K562 (cell line): ENCODE results near the gene ARHGAP26. TPM values are rescaled to one million over a fixed set of nuclear protein-coding genes. Genes with fewer than 3 reads are reported as not detected.

ENCODE experiments used
- ATAC-seq: fragments of 200-7000 bp; cut with Tn5 transposase; 3 replicates; pipeline ENCODE4 v1.9.1; 2020; ENCODE audit warnings: moderate library complexity
- BruUV-seq: library from RNA; stranded (reverse); fragments of 400-500 nt; replicated peaks from 2 replicates; lab custom pipeline; 2021; lab: Mats Ljungman, UMichigan
- CTCF ChIA-PET: fragments of 300-600 bp; formaldehyde crosslinking; extraction: SDS; loops from one replicate; lab custom pipeline; 2021; ENCODE audit warnings: low intra/inter-chr PET ratio; lab: Yijun Ruan, JAX
- POLR2A ChIA-PET: fragments of 300-600, 350-650 bp; sonication (Branson Sonifier 250); formaldehyde crosslinking; extraction: SDS; loops from one replicate; lab custom pipeline; 2021; ENCODE audit warnings: antibody characterized with exemption, inconsistent platforms; lab: Yijun Ruan, JAX
- DNase-seq, 4 experiments: peaks; one replicate each; pipeline versions ENCODE4 v3.0.0 to v3.0.0-alpha.2; 2011 to 2018; ENCODE audit warnings: low spot score in 3 of 4, mixed read lengths in 3 of 4; ENCODE audit errors: extremely low read depth in 1 of 4
- FAIRE-seq: peaks from 2 replicates; lab custom pipeline; 2011; peaks lifted over from hg19 to GRCh38; lab: Jason Lieb, UNC
- H2AFZ ChIP-seq: 2 replicates; pipeline ENCODE4 v1.6.0; 2011; ENCODE audit warnings: low read depth, low read length, control low read depth, inconsistent platforms
- H3K27ac ChIP-seq: fragments of 200-600 bp; 3 replicates; pipeline ENCODE4 v1.8.0; 2011; ENCODE audit warnings: low read depth, mild to moderate bottlenecking, control low read depth, inconsistent platforms, low read length, moderate library complexity, mixed read lengths; ENCODE audit errors: extremely low read depth
- H3K27me3 ChIP-seq, 2 experiments: fragments of 300-600 bp in 1 of 2; 2 replicates in 1 of 2; 3 replicates in 1 of 2; pipeline versions ENCODE4 v1.6.0 to v1.8.0; 2011; ENCODE audit warnings: inconsistent platforms in 2 of 2, low read length in 2 of 2, mild to moderate bottlenecking in 1 of 2, mixed read lengths in 1 of 2, moderate library complexity in 1 of 2; ENCODE audit not compliant: control insufficient read depth in 2 of 2, insufficient read depth in 2 of 2
- H3K36me3 ChIP-seq: fragments of 300-600 bp; 3 replicates; pipeline ENCODE4 v1.8.0; 2011; ENCODE audit warnings: mild to moderate bottlenecking, low read length, inconsistent platforms; ENCODE audit not compliant: control insufficient read depth, insufficient read depth
- H3K4me1 ChIP-seq, 2 experiments: fragments of 200-600 bp in 1 of 2; replicated peaks in 1 of 2; 2 replicates in 1 of 2; 3 replicates in 1 of 2; pipeline versions ENCODE4 v1.5.1 to v1.8.0; 2011; ENCODE audit warnings: inconsistent platforms in 2 of 2, low read length in 2 of 2, mild to moderate bottlenecking in 1 of 2, mixed read lengths in 1 of 2, moderate library complexity in 1 of 2; ENCODE audit not compliant: control insufficient read depth in 2 of 2, insufficient read depth in 2 of 2
- H3K4me2 ChIP-seq: 2 replicates; pipeline ENCODE4 v1.6.1; 2011; ENCODE audit warnings: low read length, control low read depth, inconsistent platforms, mixed read lengths; ENCODE audit not compliant: insufficient read depth
- H3K4me3 ChIP-seq: fragments of 200-600 bp; sonication (generic), shearing (Covaris generic); 2 replicates; pipeline ENCODE4 v1.5.1; 2016; ENCODE audit warnings: control low read depth, inconsistent platforms
- H3K79me2 ChIP-seq: fragments of 200-600 bp; 3 replicates; pipeline ENCODE4 v1.8.0; 2011; ENCODE audit warnings: low read length, inconsistent platforms; ENCODE audit not compliant: control insufficient read depth, insufficient read depth
- H3K9ac ChIP-seq, 2 experiments: 2 replicates each; pipeline versions ENCODE4 v1.6.0 to v1.6.1; 2011; ENCODE audit warnings: low read depth in 2 of 2, low read length in 2 of 2, control low read depth in 1 of 2, inconsistent platforms in 1 of 2, mild to moderate bottlenecking in 1 of 2, mixed read lengths in 1 of 2; ENCODE audit not compliant: insufficient read depth in 1 of 2
- H3K9me1 ChIP-seq: one replicate; pipeline ENCODE4 v1.6.0; 2011; ENCODE audit warnings: inconsistent platforms, mild to moderate bottlenecking, low read length, moderate library complexity; ENCODE audit not compliant: control insufficient read depth, insufficient read depth
- H3K9me3 ChIP-seq: replicated peaks from 2 replicates; pipeline ENCODE4 v1.5.1; 2011; ENCODE audit warnings: low read depth, low read length, inconsistent platforms; ENCODE audit not compliant: control insufficient read depth, insufficient read depth
- H4K20me1 ChIP-seq: replicated peaks from 2 replicates; pipeline ENCODE4 v1.6.1; 2011; ENCODE audit warnings: low read length, inconsistent platforms, mixed read lengths; ENCODE audit not compliant: control insufficient read depth, insufficient read depth
- E2F1 ChIP-seq: sonication (generic); formaldehyde crosslinking; IDR thresholded peaks from 2 replicates; pipeline ENCODE4 v1.8.1; 2023; ENCODE audit warnings: mild to moderate bottlenecking, missing genetic modification reagents, moderate library complexity
- NCOA2 ChIP-seq, 2 experiments: fragments of 450-650 bp; IDR thresholded peaks; 2 replicates each; pipeline ENCODE4 v1.6.1; 2018; ENCODE audit warnings: mild to moderate bottlenecking in 2 of 2, moderate library complexity in 1 of 2; ENCODE audit not compliant: partially characterized antibody in 2 of 2
- NFE2L1 ChIP-seq: fragments of 450-650 bp; IDR thresholded peaks from 2 replicates; pipeline ENCODE4 v1.6.1; 2016; ENCODE audit warnings: missing genetic modification characterization, low read depth, mild to moderate bottlenecking, missing compliant biosample characterization, moderate library complexity, borderline replicate concordance
- NR3C1 ChIP-seq: sonication (generic); formaldehyde crosslinking; IDR thresholded peaks from 2 replicates; pipeline ENCODE4 v1.8.1; 2022; ENCODE audit warnings: missing genetic modification reagents
- PHB ChIP-seq: fragments of 250-450 bp; sonication (Bioruptor Pico); IDR thresholded peaks from 2 replicates; pipeline ENCODE4 v1.5.0; 2021
- RBM17 ChIP-seq: fragments of 200-400 bp; formaldehyde crosslinking; IDR thresholded peaks from 2 replicates; pipeline ENCODE4 v1.6.1; 2017; ENCODE audit warnings: low read depth, mild to moderate bottlenecking, low read length, borderline replicate concordance
- RHOXF2B ChIP-seq: fragments of 250-450 bp; sonication (Bioruptor Pico); conservative IDR thresholded peaks from 2 replicates; pipeline ENCODE4 v1.5.1; 2021
- SMAD2 ChIP-seq: fragments of 150-350 bp; IDR thresholded peaks from 2 replicates; pipeline ENCODE4 v1.6.1; 2014; ENCODE audit warnings: low read depth, mild to moderate bottlenecking, low read length
- SMARCA5 ChIP-seq: fragments of 450-650 bp; IDR thresholded peaks from 2 replicates; pipeline ENCODE4 v1.6.1; 2016
- SRSF7 ChIP-seq: fragments of 200-400 bp; formaldehyde crosslinking; optimal IDR thresholded peaks from 2 replicates; pipeline ENCODE3; 2017; ENCODE audit warnings: mild to moderate bottlenecking, low read depth, low read length
- TBL1XR1 ChIP-seq, 2 experiments: IDR thresholded peaks; 2 replicates each; pipeline ENCODE4 v1.6.1; 2012; ENCODE audit warnings: improper control_type of control experiment in 2 of 2, low read length in 2 of 2, mild to moderate bottlenecking in 1 of 2
- ZBED1 ChIP-seq: IDR thresholded peaks from 2 replicates; pipeline ENCODE4 v1.6.1; 2014
- ZNF3 ChIP-seq: fragments of 250-450 bp; sonication (Bioruptor Pico); IDR thresholded peaks from 2 replicates; pipeline ENCODE4 v1.5.0; 2021; ENCODE audit warnings: mild to moderate bottlenecking, moderate library complexity
- ZNF764 ChIP-seq: fragments of 250-450 bp; sonication (Bioruptor Pico); IDR thresholded peaks from 2 replicates; pipeline ENCODE4 v1.4.0; 2020; ENCODE audit warnings: low read depth, mild to moderate bottlenecking, moderate library complexity
- WGBS: fragments of 100-300 bp; shearing (Covaris generic); methylation state at CpG from one replicate; pipeline ENCODE4 v1.1.6; 2016; ENCODE audit warnings: low coverage, mixed read lengths; ENCODE audit not compliant: insufficient coverage; ENCODE audit errors: missing lambda C conversion rate; 5-methylcytosine and 5-hydroxymethylcytosine counted together
- in situ Hi-C: fragments of 300-500 bp; cut with MboI; formaldehyde crosslinking; loops from 4 replicates; pipeline ENCODE4 v1.15.0; 2018; ENCODE audit warnings: inconsistent platforms, mixed read lengths
- intact Hi-C: fragments of 100-400 bp; cut with micrococcal nuclease; formaldehyde crosslinking; loops from 2 replicates; pipeline ENCODE4 v1.14.2; 2022
- polyA plus RNA-seq, 8 experiments: library from polyadenylated mRNA; depleted of rRNA in 4 of 8; stranded (reverse) in 5 of 8; unstranded in 3 of 8; fragments of >200 nt; fragmentation: Nextera tagmentation in 2 of 8; fragmentation: Illumina TruSeq in 1 of 8; extraction: Ambion mirVana in 2 of 8; extraction: Trizol in 1 of 8; gene quantifications; 2 replicates each; pipeline versions ENCODE4 v1.2.1 to v1.2.3, GENCODE V29; 2011 to 2014; ENCODE audit warnings: inconsistent platforms in 1 of 8, missing spikeins in 1 of 8
- total RNA-seq, 7 experiments: library from RNA; depleted of rRNA in 6 of 7; stranded (reverse); fragments of >200 nt in 6 of 7; fragmentation: Illumina TruSeq in 2 of 7; extraction: Trizol in 2 of 7; gene quantifications; 2 replicates each; pipeline versions ENCODE4 v1.2.1 to v1.2.3, GENCODE V29; 2011 to 2021; ENCODE audit warnings: low replicate concordance in 1 of 7

The ARHGAP26 gene
- total and polyA plus RNA-seq, 9 of the 15 experiments (the other 6 are each of a cell fraction or from before 2014, with no cell fraction given) = 0.13 to 1.1 (median 0.55) TPM

GRCh38 chr5:142792012-142792864, 22.1 kb downstream of the ARHGAP26 start (continued):
- TF ChIP-seq ZNF3 (CRISPR knock-in tag) (no peak), ZNF764 (CRISPR knock-in tag) (no peak), RHOXF2B (no peak), RBM17 (no peak), NR3C1 (no peak), ZBED1 (no peak), E2F1 (CRISPR knock-in tag) (no peak), SRSF7 (no peak), NCOA2 (IDR thresholded peaks at IDR 0.05; ENCODE audit: partially characterized antibody in 2 of 2) (no peak)

- intact Hi-C loops (no loop called here), in situ Hi-C loops (no loop called here)
- H4K20me1 ChIP-seq = no peaks in the 10 kb centered on the region
- no peak overlapping the region for H2AFZ ChIP-seq
- ChIA-PET POLR2A (interaction anchor here (0.6 to 1.1 kb wide), 2 partner anchors 8 to 31 kb away, joined by 3 read pairs; no protein-coding TSS in a partner anchor), CTCF (no interaction called here)
- no peaks in the 10 kb centered on the region for H3K4me1 ChIP-seq
- peaks cover 13 to 16% of the 10 kb centered on the region in 2 experiments; a peak in 3 of 5 replicates for H3K27me3 ChIP-seq
- H3K4me3 ChIP-seq = no peak overlapping the region
- BruUV-seq = no TSS peak
- TF ChIP-seq SMAD2 (no peak), NFE2L1 (no peak), SMARCA5 (no peak), TBL1XR1 (IDR thresholded peaks at IDR 0.05; ENCODE audit: low read length in 2 of 2) (no peak), PHB (CRISPR knock-in tag) (no peak)
- H3K9ac ChIP-seq = no peak overlapping the region
- ATAC-seq (no peak), FAIRE-seq (no peak), DNase-seq (no peak)
- no peaks in the 10 kb centered on the region for H3K36me3 ChIP-seq
- H3K4me2 ChIP-seq = no peak overlapping the region
- H3K9me3 ChIP-seq = no peaks in the 10 kb centered on the region
- no peaks in the 10 kb centered on the region for H3K9me1 ChIP-seq
- 3% methylated on average over 5 of the region's 5 CpGs for WGBS
- no peaks in the 10 kb centered on the region for H3K79me2 ChIP-seq
- no peak overlapping the region for H3K27ac ChIP-seq
Measured at GRCh38 chr5:142792865-142793232, 22.7 kb downstream of the ARHGAP26 start.
